Measurements from ENCODE around the gene APOBEC3B. TPM values are rescaled to one million over a fixed set of nuclear protein-coding genes. Genes with fewer than 3 reads are reported as not detected.
"Not testable (repeated sequence)": the region's sequence is repeated elsewhere in the genome, so short reads cannot be mapped to it uniquely, and the experiment has no call there.

The APOBEC3B gene
- total and polyA plus RNA-seq, 2 of the 8 experiments (the other 6 are each of a cell fraction or from before 2014, with no cell fraction given): 14.2 to 74.9 TPM

- DNase-seq (ENCODE audit: low read depth in 1 of 2, low spot score in 2 of 2): peak in 1 of 2 experiments; percentile 76
- H3K4me1 ChIP-seq (replicated peaks in 1 of 4; ENCODE audit: control insufficient read depth in 3 of 4, insufficient read depth in 4 of 4, low read length in 3 of 4): peaks cover 3 to 18% (median 10%) of the 10 kb centered on the region in 4 experiments
- H3K79me2 ChIP-seq (ENCODE audit: control insufficient read depth in 1 of 2, insufficient read depth in 2 of 2, low read length in 2 of 2); H3K9me3 ChIP-seq (ENCODE audit: insufficient read depth in 2 of 2, low read depth in 1 of 2, low read length in 1 of 2); FAIRE-seq; H2AK5ac ChIP-seq (ENCODE audit: low read depth, low read length); H2BK12ac ChIP-seq (ENCODE audit: low read depth, low read length); H3K27me3 ChIP-seq (replicated peaks in 1 of 4; ENCODE audit: control insufficient read depth in 3 of 4, extremely low read depth in 1 of 4, insufficient read depth in 3 of 4, low read length in 3 of 4); H3K79me1 ChIP-seq (ENCODE audit: low read depth, low read length); H2BK15ac ChIP-seq (ENCODE audit: low read length); H3K56ac ChIP-seq (replicated peaks; ENCODE audit: insufficient read length, low read depth, low read length); H2AFZ ChIP-seq (ENCODE audit: low read length); H3K23ac ChIP-seq (ENCODE audit: insufficient read length); H3K14ac ChIP-seq (ENCODE audit: insufficient read length); H2BK20ac ChIP-seq (ENCODE audit: low read length); H4K20me1 ChIP-seq (replicated peaks in 1 of 2; ENCODE audit: control insufficient read depth in 1 of 2, insufficient read depth in 2 of 2, low read length in 2 of 2); H3K23me2 ChIP-seq (ENCODE audit: low read depth, low read length); H3K36me3 ChIP-seq (ENCODE audit: control insufficient read depth in 2 of 4, insufficient read depth in 4 of 4, low read length in 3 of 4); H3K4ac ChIP-seq (replicated peaks; ENCODE audit: insufficient read length, low read depth, low read length); H4K8ac ChIP-seq (ENCODE audit: extremely low read depth, insufficient read depth, low read length); H4K91ac ChIP-seq (replicated peaks; ENCODE audit: insufficient read length, low read length); H2BK120ac ChIP-seq (replicated peaks; ENCODE audit: low read depth, low read length): not testable (repeated sequence)
- H3K18ac ChIP-seq (ENCODE audit: extremely low read depth, low read length): peak within 1 kb of the TSS; percentile 83
- ChIA-PET POLR2A (ENCODE audit: partially characterized antibody) (interaction anchor here (0.6 to 2.5 kb wide), 7 partner anchors 15 to 54 kb away, joined by 3 to 7 read pairs (median 3); partner anchors contain the start of gene APOBEC3D), CTCF (ENCODE audit: partially characterized antibody) (interaction anchor here (0.7 to 1.0 kb wide), 3 partner anchors 11 to 755 kb away, joined by 3 read pairs; no protein-coding TSS in a partner anchor)
- H3K9ac ChIP-seq (replicated peaks in 1 of 4; ENCODE audit: extremely low read depth in 1 of 4, low read depth in 3 of 4, low read length in 3 of 4): peak within 1 kb of the TSS in 1 of 4 experiments; percentile 41; a peak in 2 of 7 replicates
- H3K4me3 ChIP-seq (ENCODE audit: extremely low read depth in 1 of 4, insufficient read depth in 2 of 4, low read depth in 3 of 4, low read length in 4 of 4): peak within 1 kb of the TSS; percentile 30 to 54 (median 43); a peak in 7 of 8 replicates
- 3% methylated on average over 13 of the region's 21 CpGs; no CpG with 5 or more reads in 1 of the 2 experiments for WGBS, 2 experiments (ENCODE audit: extremely low coverage in 1 of 2, insufficient coverage in 1 of 2, insufficient read length in 1 of 2, insufficient replicate concordance in 2 of 2, low coverage in 1 of 2, low lambda C conversion rate in 2 of 2, missing lambda C conversion rate in 1 of 2)
- H2BK5ac ChIP-seq (ENCODE audit: low read depth, low read length): peak within 1 kb of the TSS; percentile 71; the same call in 1 of the 2 replicates
- H4K5ac ChIP-seq (ENCODE audit: insufficient read length, low read depth, low read length): peak within 1 kb of the TSS; percentile 88
- TF ChIP-seq RAD21 (IDR thresholded peaks at IDR 0.05 in 1 of 2, conservative IDR thresholded peaks at IDR 0.05 in 1 of 2; ENCODE audit: low read depth in 2 of 2, low read length in 2 of 2): 0 out of 4 replicates have a peak, but pooled peaks of 1 of the 2 experiments have one; percentile 1
- TF ChIP-seq TAF1 (IDR thresholded peaks at IDR 0.05; ENCODE audit: low read depth, low read length): peak; percentile 56
- TF ChIP-seq ASH2L (IDR thresholded peaks at IDR 0.05; ENCODE audit: low read length): peak; percentile 18
- TF ChIP-seq POLR2A (IDR thresholded peaks at IDR 0.05; ENCODE audit: control extremely low read depth in 1 of 2, low read depth in 2 of 2, low read length in 2 of 2): peak; percentile 51
- peak within 1 kb of the TSS; percentile 75; the same call in 1 of the 2 replicates for H3K27ac ChIP-seq (ENCODE audit: low read depth, low read length)
- H3K4me2 ChIP-seq (ENCODE audit: insufficient read depth in 1 of 2, low read depth in 2 of 2, low read length in 2 of 2): peak within 1 kb of the TSS; percentile 58 to 63
These were observed 58.6 kb downstream of the APOBEC3B start, which contains the start of gene APOBEC3F for GRCh38 chr22:39040538-39041296. Gene APOBEC3F (plus strand): TSS chr22:39040864. CDS start chr22:39040961, 97 bp downstream.
